GM23248 (cell line): Measurements from ENCODE around the gene LILRB2.

Experiments used
- EZH2 ChIP-seq: fragments of 200-600 bp; sonication (generic); IDR thresholded peaks from 2 replicates; pipeline ENCODE4 v1.6.1; 2018; ENCODE audit warnings: antibody characterized with exemption, mild to moderate bottlenecking; ENCODE audit not compliant: insufficient read depth, poor library complexity, severe bottlenecking
- EZH2phosphoT487 ChIP-seq: fragments of 200-600 bp; sonication (generic); IDR thresholded peaks from 2 replicates; pipeline ENCODE4 v1.6.1; 2018; ENCODE audit warnings: antibody characterized with exemption, moderate library complexity, mild to moderate bottlenecking, low read depth; ENCODE audit not compliant: insufficient read depth

GRCh38 chr19:54271106-54271505, 9.8 kb downstream of the LILRB2 start:
- no peak for TF ChIP-seq EZH2phosphoT487
- no peak for TF ChIP-seq EZH2
